ENCODE data around the gene PLCD4. TPM values are rescaled to one million over a fixed set of nuclear protein-coding genes. Genes with fewer than 3 reads are reported as not detected.

PLCD4 gene
- total RNA-seq, 1 donor from 2014 or later: 1.0 TPM

GRCh38 chr2:218576854-218577253, 30.8 kb upstream of the PLCD4 start:
- H3K27me3 ChIP-seq: no peaks in the 10 kb centered on the region
- H3K4me1 ChIP-seq: no peaks in the 10 kb centered on the region
- no peak overlapping the region for H3K27ac ChIP-seq
- peaks cover 48% of the 10 kb centered on the region for H3K36me3 ChIP-seq
- no peak for TF ChIP-seq CTCF (IDR thresholded peaks at IDR 0.05)
- ATAC-seq (no peak), DNase-seq (no peak)
- no peaks in the 10 kb centered on the region for H3K9me3 ChIP-seq
- intact Hi-C loops (cut with DNase I): no loop called here
- no peak overlapping the region for H3K4me3 ChIP-seq

- no peak overlapping the region for H3K4me3 ChIP-seq
- no peaks in the 10 kb centered on the region for H3K4me1 ChIP-seq
- intact Hi-C loops (cut with DNase I): no loop called here
- peaks cover 45% of the 10 kb centered on the region for H3K36me3 ChIP-seq
- no peak overlapping the region for H3K27ac ChIP-seq
- no peak for DNase-seq
- TF ChIP-seq CTCF (IDR thresholded peaks at IDR 0.05): no peak
- no peaks in the 10 kb centered on the region for H3K27me3 ChIP-seq
- no peak for ATAC-seq
- no peaks in the 10 kb centered on the region for H3K9me3 ChIP-seq
These were observed 30.0 kb upstream of the PLCD4 start for GRCh38 chr2:218577482-218578220.

- H3K27ac ChIP-seq: no peak overlapping the region
These were observed 29.3 kb upstream of the PLCD4 start for GRCh38 chr2:218578272-218578877.

DNA sequence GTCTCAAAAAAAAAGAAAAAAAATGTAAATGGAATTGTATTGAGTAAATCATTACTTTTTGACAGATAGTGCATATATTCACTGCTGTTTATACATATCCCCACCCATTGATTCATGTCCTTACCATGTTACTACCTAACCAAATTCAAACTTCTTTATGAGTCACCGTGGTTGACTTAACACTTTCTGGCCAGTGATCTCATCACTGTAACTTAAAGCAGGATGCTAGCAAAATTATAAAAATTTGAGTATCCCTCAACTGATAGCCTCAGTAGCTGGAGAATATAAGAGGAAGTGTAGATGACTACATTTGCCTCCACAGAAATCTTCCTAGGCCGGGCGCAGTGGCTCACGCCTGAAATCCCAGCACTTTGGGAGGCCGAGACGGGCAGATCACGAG, 25.6 kb upstream of the PLCD4 start:
- Histone ChIP-seq H3K4me3 (no peak overlapping the region), H3K36me3 (peaks cover 58% of the 10 kb centered on the region), H3K9me3 (no peaks in the 10 kb centered on the region), H3K27me3 (no peaks in the 10 kb centered on the region), H3K4me1 (no peaks in the 10 kb centered on the region), H3K27ac (no peak overlapping the region)
- intact Hi-C loops (cut with DNase I): no loop called here
- no peak for DNase-seq
- no peak for ATAC-seq
- TF ChIP-seq CTCF (IDR thresholded peaks at IDR 0.05): no peak

More at GRCh38 chr2:218578272-218578877, 29.3 kb upstream of the PLCD4 start:
- H3K4me1 ChIP-seq: no peaks in the 10 kb centered on the region
- peaks cover 42% of the 10 kb centered on the region for H3K36me3 ChIP-seq
- ATAC-seq (no peak), DNase-seq (no peak)
- no peaks in the 10 kb centered on the region for H3K27me3 ChIP-seq
- TF ChIP-seq CTCF (IDR thresholded peaks at IDR 0.05): no peak
- no peaks in the 10 kb centered on the region for H3K9me3 ChIP-seq
- intact Hi-C loops (cut with DNase I): no loop called here
- H3K4me3 ChIP-seq: no peak overlapping the region

- H3K27ac ChIP-seq: no peak overlapping the region
- H3K27me3 ChIP-seq: no peaks in the 10 kb centered on the region
- no peaks in the 10 kb centered on the region for H3K4me1 ChIP-seq
- H3K36me3 ChIP-seq: peaks cover 76% of the 10 kb centered on the region
- DNase-seq (no peak), ATAC-seq (no peak)
- TF ChIP-seq CTCF (IDR thresholded peaks at IDR 0.05): no peak
- no peak overlapping the region for H3K4me3 ChIP-seq
- no peaks in the 10 kb centered on the region for H3K9me3 ChIP-seq
- intact Hi-C loops (cut with DNase I): no loop called here
These were observed 23.5 kb upstream of the PLCD4 start for GRCh38 chr2:218583983-218584850.

All from upper lobe of right lung (tissue), 1 donor.